Motor neuron (in vitro differentiated cells): ENCODE data around the gene F7. TPM values are rescaled to one million over a fixed set of nuclear protein-coding genes. Genes with fewer than 3 reads are reported as not detected.
A peak's percentile ranks its signal among the peaks of the same experiment; 100 is the strongest.
"Not testable (repeated sequence)": the region's sequence is repeated elsewhere in the genome, so short reads cannot be mapped to it uniquely, and the experiment has no call there.

Experiments used
- ATAC-seq, 8 experiments: fragments of 200-7000 bp; cut with Tn5 transposase; replicated peaks in 6 of 8; 2 replicates each; pipeline ENCODE4 v1.8.0; 2021; ENCODE audit warnings: mild to moderate bottlenecking in 8 of 8, moderate library complexity in 8 of 8
- H3K27ac ChIP-seq, 2 donors: fragments of 250-450 bp; sonication (Bioruptor Pico); 2 replicates each; pipeline ENCODE4 v1.9.0; 2021; ENCODE audit warnings: antibody characterized with exemption in 2 of 2, mild to moderate bottlenecking in 2 of 2, moderate library complexity in 1 of 2
- H3K4me1 ChIP-seq, 2 donors: fragments of 250-450 bp; sonication (Bioruptor Pico); replicated peaks in 1 of 2; 2 replicates each; pipeline ENCODE4 v1.6.1; 2021; ENCODE audit warnings: antibody characterized with exemption in 2 of 2, mild to moderate bottlenecking in 2 of 2, moderate library complexity in 1 of 2
- H3K4me3 ChIP-seq, 5 donors: fragments of 250-450 bp; sonication (Bioruptor Pico); 2 replicates each; pipeline ENCODE4 v1.9.0; 2021; ENCODE audit warnings: antibody characterized with exemption in 5 of 5, mild to moderate bottlenecking in 5 of 5, moderate library complexity in 4 of 5
- WGBS, 10 experiments: fragments of 450-650 bp; shearing (Covaris generic); methylation state at CpG; one replicate each; pipeline ENCODE4 v1.0.0; 2022; 5-methylcytosine and 5-hydroxymethylcytosine counted together
- in situ Hi-C, 9 experiments: fragments of 400-800 bp; cut with MboI; loops; one replicate each; pipeline ENCODE4 v1.15.0; 2021; ENCODE audit warnings: low sequenced_read_pairs in 9 of 9, low pct_unique_long_range_greater_than_20kb in 2 of 9; ENCODE audit not compliant: unreplicated experiment in 9 of 9
- total RNA-seq, 8 experiments: library from RNA; unstranded; fragments of 300-600 nt; gene quantifications; 2 replicates each; pipeline versions ENCODE4 v1.2.3 to v1.2.4, GENCODE V29; 2022

Gene F7
- total RNA-seq, 8 experiments from 2014 or later: 0.14 to 0.76 (median 0.28) TPM

DNA sequence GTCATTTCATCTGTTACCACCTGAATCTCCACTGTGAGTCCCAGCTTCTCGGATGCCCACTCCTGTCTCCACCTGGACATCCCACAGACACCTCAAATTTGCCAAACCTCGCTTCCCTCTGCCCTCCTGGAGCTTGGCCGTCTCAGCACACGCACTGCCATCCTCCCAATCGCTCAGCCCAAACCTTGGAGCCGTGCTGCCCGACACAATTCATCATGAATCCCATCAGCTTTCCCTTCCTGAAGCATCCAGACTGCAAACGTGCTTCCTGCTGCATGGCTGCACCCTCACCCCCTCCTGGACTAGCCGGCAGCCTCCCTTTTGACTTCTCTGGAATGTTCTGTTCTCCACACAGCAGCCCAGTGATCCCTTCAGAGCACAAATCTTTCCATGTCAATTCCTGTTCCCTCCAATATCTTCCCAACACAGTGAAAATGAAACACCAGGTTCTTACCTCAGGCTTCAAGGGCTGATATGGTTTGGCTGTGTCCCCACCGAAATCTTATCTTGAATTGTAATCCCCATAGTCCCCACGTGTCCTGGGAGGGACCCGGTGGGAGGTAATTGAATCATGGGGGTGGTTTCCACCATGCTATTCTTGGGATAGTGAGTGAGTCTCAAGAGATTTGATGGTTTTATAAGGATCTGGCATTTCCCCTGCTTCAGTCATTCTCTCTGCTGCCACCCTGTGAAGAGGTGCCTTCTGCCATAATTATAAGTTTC lies 51.8 kb downstream of the F7 start:
- no peak for ATAC-seq
- Histone ChIP-seq H3K4me1 (peaks cover 6 to 20% of the 10 kb centered on the region in 2 donors), H3K27ac (no peak overlapping the region), H3K4me3 (no peak overlapping the region)
- WGBS, 10 experiments: 48 to 93% (median 74%) methylated on average over 4 to 8 of the region's 12 CpGs; no CpG with 5 or more reads in 4 of the 10 experiments
- in situ Hi-C loops: no loop called here

GRCh38 chr13:113157929-113158747 lies 52.5 kb downstream of the F7 start, which contains the start of gene PROZ:
PROZ (plus strand) TSS chr13:113158648; CDS start chr13:113158661, 13 bp downstream.
- Histone ChIP-seq H3K27ac (no peak within 1 kb of the TSS), H3K4me3 (no peak within 1 kb of the TSS), H3K4me1 (peaks cover 6 to 14% of the 10 kb centered on the region in 2 donors)
- WGBS, 10 experiments: 19 to 100% (median 60%) methylated on average over 1 to 13 of the region's 16 CpGs; no CpG with 5 or more reads in 1 of the 10 experiments
- in situ Hi-C loops: no loop called here
- no peak for ATAC-seq

DNA sequence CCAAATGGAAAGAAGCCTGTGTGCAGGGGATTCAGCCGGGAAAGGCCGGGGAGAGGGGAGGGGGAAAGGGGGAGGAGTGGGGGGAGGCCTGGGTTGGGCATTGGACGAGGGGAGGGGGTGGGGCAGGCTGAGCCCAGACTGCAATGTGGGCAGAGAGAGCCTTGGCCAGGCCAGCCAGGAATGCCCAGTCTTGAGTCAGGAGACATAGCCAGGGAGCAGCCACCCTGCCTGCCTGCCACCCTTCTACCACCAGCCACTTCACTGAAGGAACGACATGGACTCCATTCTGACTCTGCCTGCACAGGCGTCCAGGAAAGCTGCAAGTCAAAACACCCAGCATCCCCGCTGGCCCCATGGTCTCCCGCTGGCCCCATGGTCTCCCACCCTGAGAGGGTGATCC lies 53.4 kb downstream of the F7 start:
- in situ Hi-C loops: no loop called here
- H3K4me3 ChIP-seq: no peak overlapping the region
- peaks cover 6 to 11% of the 10 kb centered on the region in 2 donors for H3K4me1 ChIP-seq
- no peak overlapping the region for H3K27ac ChIP-seq
- no peak for ATAC-seq
- no CpG with 5 or more reads among the region's 7 CpGs for WGBS, 10 experiments

DNA sequence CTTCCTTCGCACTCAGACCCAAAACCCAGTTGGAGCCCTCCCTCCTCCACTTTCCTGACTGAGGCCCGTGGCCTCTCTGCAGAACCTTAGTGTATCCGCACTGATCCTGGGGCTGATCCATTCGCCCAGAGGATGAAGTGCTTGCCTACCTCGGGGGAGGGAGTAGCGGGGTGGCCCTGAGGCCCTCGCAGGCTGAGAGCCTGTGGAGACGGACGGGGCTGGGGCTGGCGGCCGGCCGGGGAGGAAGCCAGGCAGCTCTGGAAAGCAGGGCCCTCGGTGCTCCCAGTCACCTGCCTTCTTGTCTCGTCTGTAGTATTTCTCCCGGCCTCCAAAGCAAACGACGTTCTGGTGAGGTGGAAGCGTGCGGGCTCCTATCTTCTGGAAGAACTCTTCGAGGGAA lies 54.1 kb downstream of the F7 start:
- Histone ChIP-seq H3K4me3 (no peak overlapping the region), H3K27ac (no peak overlapping the region), H3K4me1 (peaks cover 3 to 6% of the 10 kb centered on the region in 2 donors)
- peak in 3 of 8 experiments; percentile 16 to 19 (median 18) for ATAC-seq
- in situ Hi-C loops: no loop called here
- WGBS, 10 experiments: 65 to 80% (median 77%) methylated on average over 1 to 7 of the region's 20 CpGs; no CpG with 5 or more reads in 5 of the 10 experiments

GRCh38 chr13:113160983-113161382 lies 55.4 kb downstream of the F7 start:
- 48 to 100% (median 75%) methylated on average over 1 to 10 of the region's 12 CpGs; no CpG with 5 or more reads in 1 of the 10 experiments for WGBS, 10 experiments
- peak in 3 of 8 experiments; percentile 7 to 34 (median 17) for ATAC-seq
- no peak overlapping the region for H3K27ac ChIP-seq
- H3K4me3 ChIP-seq: no peak overlapping the region
- in situ Hi-C loops: no loop called here
- H3K4me1 ChIP-seq: peaks cover 3 to 5% of the 10 kb centered on the region in 2 donors

DNA sequence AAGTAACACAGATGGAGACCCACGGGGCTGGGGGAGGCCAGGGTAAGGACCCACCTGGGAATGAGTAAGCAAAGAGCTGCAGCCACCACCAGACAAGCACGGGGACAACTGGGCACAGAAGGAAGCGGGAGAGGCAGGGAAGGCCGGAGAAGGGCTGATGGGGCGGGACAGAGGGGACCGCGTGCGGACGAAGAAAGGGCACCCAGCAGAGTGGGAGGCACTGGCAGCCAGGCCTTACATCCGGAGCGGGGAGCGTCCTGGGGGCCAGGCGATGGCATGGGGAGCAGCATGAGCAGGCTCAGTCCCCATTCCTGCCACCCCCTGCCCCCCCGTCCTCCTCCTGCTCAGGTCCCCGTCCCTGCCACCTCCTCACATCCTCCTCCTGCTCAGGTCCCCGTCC lies 55.8 kb downstream of the F7 start:
- peak in 4 of 8 experiments; percentile 37 to 61 (median 60) for ATAC-seq
- in situ Hi-C loops: no loop called here
- H3K27ac ChIP-seq: no peak overlapping the region
- peak overlapping the region in 1 of 5 donors; percentile 11 for H3K4me3 ChIP-seq
- WGBS, 10 experiments: 0 to 23% (median 0%) methylated on average over 1 to 7 of the region's 16 CpGs; no CpG with 5 or more reads in 7 of the 10 experiments
- H3K4me1 ChIP-seq: peaks cover 3 to 5% of the 10 kb centered on the region in 2 donors

DNA sequence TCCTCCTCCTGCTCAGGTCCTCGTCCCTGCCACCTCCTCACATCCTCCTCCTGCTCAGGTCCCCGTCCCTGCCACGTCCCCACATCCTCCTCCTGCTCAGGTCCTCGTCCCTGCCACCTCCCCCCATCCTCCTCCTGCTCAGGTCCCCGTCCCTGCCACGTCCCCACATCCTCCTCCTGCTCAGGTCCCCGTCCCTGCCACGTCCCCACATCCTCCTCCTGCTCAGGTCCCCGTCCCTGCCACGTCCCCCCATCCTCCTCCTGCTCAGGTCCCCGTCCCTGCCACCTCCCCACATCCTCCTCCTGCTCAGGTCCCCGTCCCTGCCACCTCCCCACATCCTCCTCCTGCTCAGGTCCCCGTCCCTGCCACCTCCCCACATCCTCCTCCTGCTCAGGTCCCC lies 56.4 kb downstream of the F7 start:
- H3K27ac ChIP-seq, H3K4me1 ChIP-seq, ATAC-seq, H3K4me3 ChIP-seq, in situ Hi-C loops: not testable (repeated sequence)
- WGBS, 10 experiments: no CpG with 5 or more reads among the region's 13 CpGs

- in situ Hi-C loops: no loop called here
- H3K4me3 ChIP-seq: no peak overlapping the region
- peaks cover 3 to 5% of the 10 kb centered on the region in 2 donors for H3K4me1 ChIP-seq
- ATAC-seq: peak in 5 of 8 experiments; percentile 12 to 25 (median 16)
- H3K27ac ChIP-seq: no peak overlapping the region
- WGBS, 10 experiments: 63 to 100% (median 74%) methylated on average over 1 to 8 of the region's 25 CpGs; no CpG with 5 or more reads in 7 of the 10 experiments
These were observed 57.4 kb downstream of the F7 start for GRCh38 chr13:113162783-113163685.

- in situ Hi-C loops: no loop called here
- WGBS, 10 experiments: 60 to 100% (median 85%) methylated on average over 1 to 7 of the region's 12 CpGs; no CpG with 5 or more reads in 5 of the 10 experiments
- H3K4me3 ChIP-seq: no peak overlapping the region
- H3K4me1 ChIP-seq: peaks cover 3 to 5% of the 10 kb centered on the region in 2 donors
- no peak overlapping the region for H3K27ac ChIP-seq
- ATAC-seq: peak in 2 of 8 experiments; percentile 22 to 39
These were observed 58.9 kb downstream of the F7 start for GRCh38 chr13:113164492-113164891.

DNA sequence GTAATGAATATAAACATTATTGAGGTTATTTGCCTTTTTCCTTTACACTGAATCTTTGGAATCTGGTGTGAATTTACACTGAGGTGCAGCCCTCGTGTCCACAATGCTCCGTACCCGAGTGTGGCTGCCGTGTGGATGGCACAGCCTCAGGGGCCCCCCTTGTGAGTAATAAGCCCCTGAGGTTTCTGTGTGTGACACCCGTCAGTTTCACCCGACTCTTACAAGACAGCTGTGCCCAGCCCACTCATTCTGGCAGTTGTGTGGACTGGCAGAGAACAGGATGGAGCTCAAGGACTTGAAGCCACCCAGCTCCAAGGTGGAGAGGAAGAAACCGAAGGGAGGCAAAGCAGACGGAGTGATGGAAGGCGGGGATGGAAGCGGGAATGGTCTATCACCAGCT lies 60.7 kb downstream of the F7 start:
- H3K27ac ChIP-seq: no peak overlapping the region
- peaks cover 1 to 3% of the 10 kb centered on the region in 2 donors for H3K4me1 ChIP-seq
- no peak overlapping the region for H3K4me3 ChIP-seq
- ATAC-seq: no peak
- 82 to 100% (median 89%) methylated on average over 3 to 7 of the region's 10 CpGs; no CpG with 5 or more reads in 3 of the 10 experiments for WGBS, 10 experiments
- in situ Hi-C loops: no loop called here

- Histone ChIP-seq H3K27ac (no peak overlapping the region), H3K4me3 (no peak overlapping the region), H3K4me1 (no peaks in the 10 kb centered on the region)
- ATAC-seq: no peak
- WGBS, 10 experiments: 90 to 100% (median 100%) methylated on average over 2 to 4 of the region's 5 CpGs; no CpG with 5 or more reads in 6 of the 10 experiments
- in situ Hi-C loops: no loop called here
These were observed 61.1 kb downstream of the F7 start for GRCh38 chr13:113166681-113167080.

DNA sequence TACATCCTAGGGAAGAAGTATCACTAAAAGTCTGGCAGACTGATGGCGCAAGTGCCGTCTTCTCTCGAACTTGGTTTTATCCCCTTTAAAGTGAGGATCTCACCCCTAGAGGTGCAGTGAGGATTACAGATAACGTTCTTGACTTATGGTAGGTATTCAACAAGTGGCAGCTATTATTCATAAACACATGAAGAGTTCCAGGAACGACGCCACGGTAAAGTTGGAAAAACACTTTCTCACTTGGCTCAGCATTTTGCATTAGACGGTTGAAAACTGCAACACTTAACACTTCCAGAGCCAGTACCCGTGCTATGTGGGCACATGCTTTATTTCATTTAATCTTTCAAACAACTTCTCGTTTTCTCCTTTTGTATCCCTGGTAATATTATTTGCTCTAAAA lies 61.6 kb downstream of the F7 start:
- no peak overlapping the region for H3K4me3 ChIP-seq
- WGBS, 10 experiments: 74 to 97% (median 93%) methylated on average over 3 to 9 of the region's 10 CpGs
- in situ Hi-C loops: no loop called here
- no peak overlapping the region for H3K27ac ChIP-seq
- H3K4me1 ChIP-seq: no peaks in the 10 kb centered on the region
- ATAC-seq: no peak
